ENCODE results near the gene EMP3.
"Not testable (repeated sequence)": the region's sequence is repeated elsewhere in the genome, so short reads cannot be mapped to it uniquely, and the experiment has no call there.

Gene EMP3

DNA sequence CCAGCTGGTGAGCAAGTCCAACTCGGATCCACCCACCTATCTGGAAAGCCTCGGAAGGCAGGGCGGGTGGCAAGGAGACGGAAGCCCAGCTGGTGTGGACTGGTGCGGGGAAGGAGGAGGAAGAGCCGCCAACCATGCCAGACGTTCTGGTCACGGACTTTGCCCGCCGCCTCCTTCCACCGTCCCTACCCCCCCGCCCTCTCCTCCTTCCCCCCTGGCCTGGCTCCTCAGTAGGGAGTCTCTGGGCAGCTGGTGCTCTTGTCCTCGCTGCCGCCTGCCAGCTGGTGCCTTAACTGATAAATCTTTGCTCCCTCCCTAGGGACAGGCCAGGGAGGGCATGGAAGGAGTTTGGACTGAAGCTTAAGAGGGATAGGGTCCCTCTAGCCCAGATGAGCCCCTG is 43.6 kb downstream of the EMP3 start:
- Histone ChIP-seq H3K4me3 (no peak overlapping the region), H3K4me1 (peaks cover 94% of the 10 kb centered on the region), H3K9ac (peak overlapping the region; percentile 56), H4K20me1 (no peaks in the 10 kb centered on the region), H3K27me3 (no peaks in the 10 kb centered on the region), H3K27ac (peak overlapping the region; percentile 80), H3K36me3 (no peaks in the 10 kb centered on the region), H3K9me3 (no peaks in the 10 kb centered on the region), H3K4me2 (peak overlapping the region; percentile 81)
- no peak for TF ChIP-seq Cebpa-rat (IDR thresholded peaks at IDR 0.05)

DNA sequence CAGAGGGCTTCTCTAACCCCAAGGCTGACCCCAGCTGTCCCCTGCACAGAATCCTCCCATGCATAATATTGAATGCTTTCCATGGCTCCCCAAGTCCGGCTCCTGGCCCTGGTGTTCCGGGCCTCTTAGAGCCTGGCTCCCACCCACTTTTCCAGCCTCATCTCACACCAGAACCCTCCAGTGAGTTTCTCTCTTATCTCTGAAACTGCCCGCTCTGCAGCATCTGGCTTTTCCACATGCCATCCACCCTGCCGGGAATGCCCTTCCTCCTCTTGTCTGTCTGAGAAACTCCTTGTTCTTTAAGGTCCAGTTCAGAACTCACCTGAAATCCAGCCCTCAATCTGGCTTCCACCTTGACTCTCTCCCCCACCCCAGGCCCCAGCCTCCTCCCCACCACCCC is 45.6 kb downstream of the EMP3 start:
- Histone ChIP-seq H3K4me1 (peaks cover 96% of the 10 kb centered on the region), H3K36me3 (no peaks in the 10 kb centered on the region), H3K4me2 (no peak overlapping the region), H3K27ac (peak overlapping the region; percentile 22; the same call in 1 of the 2 replicates), H4K20me1 (no peaks in the 10 kb centered on the region), H3K9ac (no peak overlapping the region; the same call in 1 of the 2 replicates), H3K9me3 (no peaks in the 10 kb centered on the region), H3K4me3 (no peak overlapping the region), H3K27me3 (no peaks in the 10 kb centered on the region)
- TF ChIP-seq Cebpa-rat (IDR thresholded peaks at IDR 0.05) = no peak

DNA sequence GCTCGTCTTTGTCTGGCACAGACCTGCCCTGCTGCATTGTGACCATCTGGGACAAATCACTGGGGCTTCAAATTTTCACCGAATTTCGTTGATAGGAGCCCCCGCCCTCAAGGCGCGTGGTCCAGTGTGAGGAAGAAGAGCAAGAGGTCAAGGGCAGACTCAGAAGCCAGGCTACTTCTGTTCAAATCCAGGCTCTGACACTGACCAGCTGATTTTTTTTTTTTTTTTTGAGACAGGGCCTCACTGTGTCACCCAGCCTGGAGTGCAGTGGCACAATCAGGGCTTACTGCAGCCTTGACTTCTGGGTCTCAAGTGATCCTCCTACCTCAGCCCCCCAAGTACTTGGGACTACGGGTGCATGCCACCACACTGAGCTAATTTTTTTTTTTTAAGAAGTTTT is 46.0 kb downstream of the EMP3 start:
- no peak for TF ChIP-seq Cebpa-rat (IDR thresholded peaks at IDR 0.05)
- no peak overlapping the region for H3K9ac ChIP-seq
- H3K27me3 ChIP-seq = no peaks in the 10 kb centered on the region
- no peak overlapping the region for H3K27ac ChIP-seq
- no peak overlapping the region for H3K4me3 ChIP-seq
- no peaks in the 10 kb centered on the region for H4K20me1 ChIP-seq
- H3K36me3 ChIP-seq = no peaks in the 10 kb centered on the region
- H3K9me3 ChIP-seq = no peaks in the 10 kb centered on the region
- H3K4me2 ChIP-seq = no peak overlapping the region
- H3K4me1 ChIP-seq = peaks cover 96% of the 10 kb centered on the region

DNA sequence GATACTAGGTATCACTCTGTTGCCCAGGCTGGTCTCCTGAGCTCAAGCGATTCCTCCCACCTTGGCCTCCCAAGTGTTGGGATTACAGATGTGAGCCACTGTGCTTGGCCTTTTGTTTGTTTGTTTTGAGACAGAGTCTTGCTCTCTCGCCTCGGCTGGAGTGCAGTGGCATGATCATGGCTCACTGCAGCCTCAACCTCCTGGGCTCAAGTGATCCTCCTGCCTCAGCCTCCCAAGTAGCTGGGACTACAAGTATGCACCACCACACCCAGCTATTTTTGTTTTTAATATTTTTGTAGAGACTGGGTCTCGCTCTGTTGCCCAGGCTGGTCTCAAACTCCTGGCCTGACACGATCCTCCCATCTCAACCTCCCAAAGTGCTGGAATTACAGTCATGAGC is 46.4 kb downstream of the EMP3 start:
- not testable (repeated sequence) for H3K4me3 ChIP-seq, H3K27me3 ChIP-seq, H3K9ac ChIP-seq, H3K27ac ChIP-seq, H3K4me2 ChIP-seq, H4K20me1 ChIP-seq, H3K36me3 ChIP-seq, H3K9me3 ChIP-seq
- H3K4me1 ChIP-seq = peaks cover 96% of the 10 kb centered on the region

DNA sequence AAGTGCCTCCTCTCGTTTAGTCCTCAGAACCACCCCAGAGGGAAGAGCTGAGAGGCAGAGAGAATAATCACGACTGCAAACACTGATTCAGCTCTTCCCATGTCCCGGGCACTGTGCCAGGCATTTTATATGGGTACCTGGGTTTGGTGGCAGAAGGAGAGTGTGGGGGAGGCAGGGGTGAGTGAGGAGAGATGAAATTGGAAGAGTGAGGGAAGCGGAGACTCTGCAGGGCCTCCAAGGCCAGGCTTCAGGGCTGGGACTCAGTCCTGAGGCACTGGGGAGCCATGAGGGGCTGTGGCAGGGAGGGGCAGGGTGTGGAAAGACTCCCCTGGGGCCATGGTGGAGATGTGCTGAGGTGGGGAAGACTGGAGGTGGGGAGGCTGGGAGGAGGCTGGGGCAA is 47.6 kb downstream of the EMP3 start:
- Histone ChIP-seq H3K4me1 (peaks cover 96% of the 10 kb centered on the region), H3K27me3 (no peaks in the 10 kb centered on the region), H3K9ac (peak overlapping the region; percentile 26; the same call in 1 of the 2 replicates), H3K4me2 (peak overlapping the region; percentile 64), H3K4me3 (no peak overlapping the region), H3K27ac (peak overlapping the region; percentile 60), H3K36me3 (no peaks in the 10 kb centered on the region), H4K20me1 (no peaks in the 10 kb centered on the region), H3K9me3 (no peaks in the 10 kb centered on the region)
- TF ChIP-seq Cebpa-rat (IDR thresholded peaks at IDR 0.05) = no peak

DNA sequence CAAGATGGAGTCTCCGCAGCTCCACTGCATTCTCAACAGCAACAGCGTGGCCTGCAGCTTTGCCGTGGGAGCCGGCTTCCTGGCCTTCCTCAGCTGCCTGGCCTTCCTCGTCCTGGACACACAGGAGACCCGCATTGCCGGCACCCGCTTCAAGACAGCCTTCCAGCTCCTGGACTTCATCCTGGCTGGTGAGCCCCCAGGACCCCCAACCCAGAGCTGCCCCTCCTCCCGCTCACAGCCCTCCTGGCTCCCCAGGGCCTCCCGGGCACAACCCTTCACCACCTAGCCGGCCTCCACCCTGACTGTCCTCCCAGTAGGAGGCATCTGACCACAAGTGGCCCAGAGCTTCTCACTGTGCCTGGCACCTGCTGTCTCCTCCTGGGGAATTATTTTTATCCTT is 48.2 kb downstream of the EMP3 start:
- Histone ChIP-seq H3K9me3 (no peaks in the 10 kb centered on the region), H3K4me3 (no peak overlapping the region), H3K27ac (peak overlapping the region; percentile 60), H3K4me1 (peaks cover 95% of the 10 kb centered on the region), H3K9ac (peak overlapping the region; percentile 26; the same call in 1 of the 2 replicates), H3K4me2 (peak overlapping the region; percentile 64), H3K27me3 (no peaks in the 10 kb centered on the region), H4K20me1 (no peaks in the 10 kb centered on the region), H3K36me3 (no peaks in the 10 kb centered on the region)
- no peak for TF ChIP-seq Cebpa-rat (IDR thresholded peaks at IDR 0.05)

DNA sequence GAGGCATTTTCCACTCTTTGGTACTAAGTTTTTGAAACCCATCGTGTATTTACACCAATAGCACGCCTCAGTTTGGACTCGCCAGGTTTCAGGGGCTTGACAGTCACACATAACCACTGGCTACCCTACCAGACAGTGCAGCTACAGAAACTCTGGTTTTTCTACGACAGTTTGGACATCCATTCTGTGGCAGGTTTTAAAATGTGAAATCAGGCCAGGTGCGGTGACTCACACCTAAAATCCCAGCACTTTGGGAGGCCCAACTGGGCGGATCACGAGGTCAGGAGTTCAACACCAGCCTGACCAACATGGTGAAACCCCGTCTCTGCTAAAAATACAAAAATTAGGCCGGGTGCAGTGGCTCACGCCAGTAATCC is 52.8 kb downstream of the EMP3 start:
- Histone ChIP-seq H3K27me3 (no peaks in the 10 kb centered on the region), H3K27ac (no peak overlapping the region), H3K9ac (no peak overlapping the region), H3K4me1 (peaks cover 53% of the 10 kb centered on the region), H3K9me3 (no peaks in the 10 kb centered on the region), H3K36me3 (peaks cover 30% of the 10 kb centered on the region), H3K4me3 (no peak overlapping the region), H3K4me2 (peak overlapping the region; percentile 84; the same call in 1 of the 2 replicates), H4K20me1 (peaks cover 3% of the 10 kb centered on the region; the same call in 1 of the 2 replicates)
- TF ChIP-seq Cebpa-rat (IDR thresholded peaks at IDR 0.05) = no peak

DNA sequence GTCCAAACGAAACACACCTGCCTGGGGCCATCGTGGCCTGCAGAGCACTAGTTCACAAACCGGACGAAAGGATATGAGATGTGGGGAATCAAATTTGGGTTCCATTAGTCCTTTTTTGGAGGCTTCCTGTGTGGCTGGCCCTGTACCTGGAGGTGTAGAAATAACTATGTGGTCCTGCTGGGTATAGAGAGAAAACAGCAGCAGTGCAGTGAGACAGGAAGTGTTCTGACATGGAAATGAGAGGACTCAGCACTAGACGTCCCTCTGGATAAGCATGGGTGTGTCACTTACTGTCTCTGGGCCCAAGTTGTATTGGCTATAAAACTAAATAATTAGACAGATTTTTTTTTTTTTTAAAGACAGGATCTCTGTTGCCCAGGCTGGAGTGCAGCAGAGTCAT is 53.7 kb downstream of the EMP3 start:
- no peak overlapping the region for H3K27ac ChIP-seq

More for the DNA sequence above, 53.7 kb downstream of the EMP3 start:
- H3K9me3 ChIP-seq = no peaks in the 10 kb centered on the region
- H3K4me1 ChIP-seq = peaks cover 44% of the 10 kb centered on the region
- peaks cover 39% of the 10 kb centered on the region for H3K36me3 ChIP-seq
- H3K4me2 ChIP-seq = no peak overlapping the region
- TF ChIP-seq Cebpa-rat (IDR thresholded peaks at IDR 0.05) = no peak
- no peak overlapping the region for H3K4me3 ChIP-seq
- no peak overlapping the region for H3K9ac ChIP-seq
- no peaks in the 10 kb centered on the region for H3K27me3 ChIP-seq
- peaks cover 8% of the 10 kb centered on the region; the same call in 1 of the 2 replicates for H4K20me1 ChIP-seq
